DMS53 treated with DMSO at 0.1 percent for 48 hours (cell line): ENCODE results near the gene OR2A42.
"Not testable (repeated sequence)": the region's sequence is repeated elsewhere in the genome, so short reads cannot be mapped to it uniquely, and the experiment has no call there.

Experiments
- DNase-seq: peaks from one replicate; lab custom pipeline; 2025; ENCODE audit not compliant: unreplicated experiment; lab: John Stamatoyannopoulos, UW

Gene OR2A42

GRCh38 chr7:144226866-144227265 lies 12.5 kb downstream of the OR2A42 start:
- not testable (repeated sequence) for DNase-seq

- DNase-seq, result not testable (repeated sequence)
Observed at GRCh38 chr7:144223675-144224074, 15.7 kb downstream of the OR2A42 start.

GRCh38 chr7:144220531-144220930 lies 18.9 kb downstream of the OR2A42 start:
- not testable (repeated sequence) for DNase-seq

- DNase-seq, result not testable (repeated sequence)
Observed at GRCh38 chr7:144219149-144219548, 20.3 kb downstream of the OR2A42 start.

GRCh38 chr7:144218581-144218980 lies 20.8 kb downstream of the OR2A42 start:
- not testable (repeated sequence) for DNase-seq

GRCh38 chr7:144217200-144217599 lies 22.2 kb downstream of the OR2A42 start:
- DNase-seq, result not testable (repeated sequence)

GRCh38 chr7:144205306-144205705 lies 34.1 kb downstream of the OR2A42 start:
- DNase-seq, result not testable (repeated sequence)

GRCh38 chr7:144203086-144203485 lies 36.3 kb downstream of the OR2A42 start:
- DNase-seq, result not testable (repeated sequence)

GRCh38 chr7:144201978-144202377 lies 37.4 kb downstream of the OR2A42 start:
- not testable (repeated sequence) for DNase-seq

GRCh38 chr7:144198934-144199333 lies 40.5 kb downstream of the OR2A42 start:
- DNase-seq, result not testable (repeated sequence)

GRCh38 chr7:144195212-144195872 lies 44.1 kb downstream of the OR2A42 start, which contains the start of gene ARHGEF35:
Gene ARHGEF35, minus strand, starts transcription at chr7:144195833. Its CDS starts 7,450 bp downstream, at chr7:144188383.
- DNase-seq, result not testable (repeated sequence)

GRCh38 chr7:144194453-144194852 lies 45.0 kb downstream of the OR2A42 start:
- DNase-seq, result not testable (repeated sequence)

GRCh38 chr7:144193782-144194181 lies 45.6 kb downstream of the OR2A42 start:
- not testable (repeated sequence) for DNase-seq

GRCh38 chr7:144188578-144189171 lies 50.7 kb downstream of the OR2A42 start:
- not testable (repeated sequence) for DNase-seq

GRCh38 chr7:144187848-144188247 lies 51.6 kb downstream of the OR2A42 start:
- DNase-seq, result not testable (repeated sequence)

GRCh38 chr7:144183166-144183565 lies 56.2 kb downstream of the OR2A42 start, which contains the start of gene CTAGE4:
Gene CTAGE4, plus strand, starts transcription at chr7:144183466. Its CDS starts 38 bp downstream, at chr7:144183504.
- DNase-seq, result not testable (repeated sequence)

GRCh38 chr7:144179165-144179479 lies 60.3 kb downstream of the OR2A42 start:
- DNase-seq, result not testable (repeated sequence)

GRCh38 chr7:144178380-144179164 lies 60.8 kb downstream of the OR2A42 start:
- peak; percentile 27 for DNase-seq
